ENCODE data around the gene IL17B.

- no peak for TF ChIP-seq E2F4 (CRISPR knock-in tag; IDR thresholded peaks at IDR 0.05; ENCODE audit: borderline replicate concordance, low read depth)
- TF ChIP-seq MAX (CRISPR knock-in tag; IDR thresholded peaks at IDR 0.05), result no peak
- TF ChIP-seq ATF6 (CRISPR knock-in tag; IDR thresholded peaks at IDR 0.05), result no peak
- TF ChIP-seq ELF4 (CRISPR knock-in tag; IDR thresholded peaks at IDR 0.05; ENCODE audit: low read depth), result no peak
- TF ChIP-seq CTCF (IDR thresholded peaks at IDR 0.05), result no peak
- TF ChIP-seq ZSCAN18 (CRISPR knock-in tag; IDR thresholded peaks at IDR 0.05), result no peak
- no peak for TF ChIP-seq E2F5 (CRISPR knock-in tag; IDR thresholded peaks at IDR 0.05)
- TF ChIP-seq ESRRA (CRISPR knock-in tag; IDR thresholded peaks at IDR 0.05; ENCODE audit: borderline replicate concordance), result no peak
- no peak for TF ChIP-seq EMX1 (CRISPR knock-in tag; IDR thresholded peaks at IDR 0.05)
- TF ChIP-seq CBFB (CRISPR knock-in tag; IDR thresholded peaks at IDR 0.05; ENCODE audit: low read depth), result no peak
- no peak for TF ChIP-seq ZNF232 (CRISPR knock-in tag; IDR thresholded peaks at IDR 0.05)
- TF ChIP-seq CREB1 (CRISPR knock-in tag; IDR thresholded peaks at IDR 0.05), result no peak
- no peak for TF ChIP-seq NR1H2 (CRISPR knock-in tag; IDR thresholded peaks at IDR 0.05)
- no peak for TF ChIP-seq CDX4 (CRISPR knock-in tag; IDR thresholded peaks at IDR 0.05; ENCODE audit: borderline replicate concordance)
These were observed 33.2 kb downstream of the IL17B start for GRCh38 chr5:149345892-149346222.
